GM19025 (cell line): Measurements from ENCODE around the gene SPATA25.
A peak's percentile ranks its signal among the peaks of the same experiment; 100 is the strongest.
"Not testable (repeated sequence)": the region's sequence is repeated elsewhere in the genome, so short reads cannot be mapped to it uniquely, and the experiment has no call there.

Experiments
- ATAC-seq: cut with Tn5 transposase; IDR thresholded peaks from one replicate; pipeline ENCODE4 v1.9.1; 2021; ENCODE audit warnings: mild to moderate bottlenecking, low read depth, moderate library complexity; ENCODE audit not compliant: unreplicated experiment

Gene SPATA25

GRCh38 chr20:45887346-45887715 lies at the start of gene SPATA25:
Gene SPATA25, minus strand, starts transcription at chr20:45887622. Its CDS starts 32 bp downstream, at chr20:45887590.
- no peak for ATAC-seq

- peak; percentile 1 for ATAC-seq
Observed at GRCh38 chr20:45935416-45936046, 48.1 kb upstream of the SPATA25 start.

- ATAC-seq = peak; percentile 70
Observed at GRCh38 chr20:45934586-45935415, 47.4 kb upstream of the SPATA25 start, which contains the start of gene PCIF1. Gene PCIF1, plus strand, starts transcription at chr20:45934683. Its CDS starts 4,317 bp downstream, at chr20:45939000.

- ATAC-seq = peak; percentile 14
Observed at GRCh38 chr20:45934046-45934585, 46.7 kb upstream of the SPATA25 start.

GRCh38 chr20:45933266-45934045 lies 46.0 kb upstream of the SPATA25 start:
- no peak for ATAC-seq

GRCh38 chr20:45931680-45932079 lies 44.3 kb upstream of the SPATA25 start:
- ATAC-seq = not testable (repeated sequence)

- ATAC-seq = no peak
Observed at GRCh38 chr20:45927071-45927878, 39.9 kb upstream of the SPATA25 start.

- no peak for ATAC-seq
Observed at GRCh38 chr20:45926731-45927070, 39.3 kb upstream of the SPATA25 start.

- ATAC-seq = no peak
Observed at GRCh38 chr20:45925821-45926506, 38.5 kb upstream of the SPATA25 start.

GRCh38 chr20:45924391-45925261 lies 37.2 kb upstream of the SPATA25 start:
- no peak for ATAC-seq

- no peak for ATAC-seq
Observed at GRCh38 chr20:45921337-45922189, 34.1 kb upstream of the SPATA25 start.

GRCh38 chr20:45920462-45921336 lies 33.3 kb upstream of the SPATA25 start:
- no peak for ATAC-seq

- no peak for ATAC-seq
Observed at GRCh38 chr20:45919542-45920399, 32.3 kb upstream of the SPATA25 start.

- ATAC-seq = no peak
Observed at GRCh38 chr20:45918779-45919537, 31.5 kb upstream of the SPATA25 start.

- ATAC-seq = no peak
Observed at GRCh38 chr20:45918182-45918737, 30.8 kb upstream of the SPATA25 start.
